ENCODE data around the gene UMAD1.

UMAD1 gene

DNA sequence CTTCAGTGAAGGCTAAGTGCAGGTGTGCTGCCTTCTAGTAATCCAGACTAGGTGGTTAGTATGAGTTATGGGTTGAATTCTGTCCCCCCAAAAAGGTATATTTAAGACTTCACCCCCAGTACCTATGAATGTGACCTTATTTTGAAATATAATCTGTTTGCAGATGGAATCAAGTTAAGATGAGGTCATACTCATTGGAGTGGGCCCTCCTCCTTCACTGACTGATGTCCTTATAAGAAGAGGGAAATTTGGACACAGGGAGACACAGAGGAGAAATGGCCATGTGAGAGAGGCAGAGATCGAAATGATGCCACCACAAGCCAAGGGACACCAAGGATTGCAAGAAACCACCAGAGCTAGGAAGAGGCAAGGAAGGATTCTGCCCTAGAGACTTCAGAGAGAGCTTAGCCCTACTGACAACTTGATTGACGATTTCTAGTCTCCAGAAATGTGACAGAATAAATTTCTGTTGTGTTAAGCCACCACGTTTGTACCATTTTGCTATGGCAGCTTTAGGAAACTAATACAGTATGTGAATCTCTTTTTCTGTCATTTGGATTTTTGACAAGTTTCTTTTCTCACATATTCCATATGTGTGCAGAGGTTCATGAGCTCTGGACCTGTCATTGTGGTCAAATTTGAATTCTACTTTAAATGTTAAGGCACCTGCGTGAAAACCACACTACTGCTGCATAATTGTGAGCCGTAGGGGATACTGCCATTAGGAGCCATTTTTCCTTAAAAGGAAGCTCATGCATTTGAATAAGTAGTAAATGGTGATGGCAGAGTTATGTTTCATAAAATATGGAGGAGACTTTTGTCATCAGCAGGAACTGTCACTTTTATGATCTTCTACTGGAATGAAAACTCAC is 80.4 kb downstream of the UMAD1 start:
- no peak for DNase-seq (ENCODE audit: low read depth)

DNA sequence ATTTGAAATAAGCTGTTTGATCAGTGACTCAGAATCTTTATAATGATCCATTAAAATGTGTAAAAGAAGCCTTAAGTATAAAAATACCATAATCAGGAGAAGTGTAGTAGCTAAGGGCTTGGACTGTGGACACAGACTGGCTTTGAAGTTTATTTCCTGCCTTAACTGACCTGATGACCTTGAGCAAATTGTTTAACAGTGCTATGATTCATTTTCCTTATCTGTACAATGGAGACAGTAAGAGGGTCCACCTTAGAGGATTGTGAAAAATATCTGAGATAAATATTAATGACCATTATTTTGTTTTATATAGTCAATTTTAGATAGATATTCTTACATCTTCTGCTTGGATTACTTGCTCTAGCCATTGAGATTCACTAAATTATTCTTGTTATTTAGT is 91.2 kb downstream of the UMAD1 start:
- DNase-seq (ENCODE audit: low read depth): no peak

DNA sequence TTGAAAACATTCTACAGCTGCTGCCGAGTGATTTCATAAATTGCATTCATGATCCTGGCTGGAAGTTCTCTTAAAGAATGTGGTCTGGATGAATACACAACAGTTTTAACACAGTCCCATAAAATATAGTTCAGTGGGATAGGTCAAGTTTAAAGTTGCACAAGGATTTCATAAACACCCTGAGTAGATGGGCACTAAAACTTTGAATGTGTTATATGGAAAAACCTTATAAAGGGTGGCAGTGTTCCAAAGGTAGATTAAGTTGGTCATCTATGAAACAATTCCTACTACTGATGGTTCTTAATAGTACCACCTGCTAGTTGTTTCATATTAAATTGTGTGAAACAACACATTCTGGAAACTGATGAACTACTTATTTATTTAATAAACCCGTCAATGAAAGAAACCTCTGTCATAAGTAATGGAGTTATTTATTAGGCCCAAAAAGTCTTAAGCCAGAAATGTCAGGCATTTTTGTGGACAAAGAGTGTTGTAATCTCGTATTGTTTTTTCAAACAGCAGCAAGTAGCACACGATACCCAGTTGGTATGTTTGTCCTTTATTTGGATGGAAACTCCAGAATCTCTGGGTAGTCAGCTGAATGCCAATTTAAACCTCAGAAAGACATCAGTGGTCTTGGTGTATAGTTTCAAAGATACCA is 92.2 kb downstream of the UMAD1 start:
- no peak for DNase-seq (ENCODE audit: low read depth)

DNA sequence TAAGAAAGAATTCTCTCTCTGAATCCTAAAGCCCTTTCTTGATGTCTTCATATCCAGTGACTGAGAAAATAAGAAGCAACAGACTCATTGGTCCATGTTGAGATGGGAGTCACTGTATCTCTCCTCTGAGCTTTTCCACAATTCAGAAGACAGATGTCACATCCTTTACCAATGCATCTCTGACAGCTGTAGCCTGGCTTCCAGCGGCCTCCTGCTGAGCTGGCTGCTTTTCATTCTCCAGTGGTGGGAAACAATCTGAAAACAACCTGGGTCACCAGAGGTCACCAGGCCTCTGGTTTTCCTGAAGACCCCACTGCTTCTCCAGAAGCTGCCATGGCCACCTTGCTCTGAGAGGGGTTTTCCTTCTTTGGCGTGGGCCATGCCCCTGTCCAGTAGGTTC is 96.1 kb downstream of the UMAD1 start:
- no peak for DNase-seq (ENCODE audit: low read depth)

DNA sequence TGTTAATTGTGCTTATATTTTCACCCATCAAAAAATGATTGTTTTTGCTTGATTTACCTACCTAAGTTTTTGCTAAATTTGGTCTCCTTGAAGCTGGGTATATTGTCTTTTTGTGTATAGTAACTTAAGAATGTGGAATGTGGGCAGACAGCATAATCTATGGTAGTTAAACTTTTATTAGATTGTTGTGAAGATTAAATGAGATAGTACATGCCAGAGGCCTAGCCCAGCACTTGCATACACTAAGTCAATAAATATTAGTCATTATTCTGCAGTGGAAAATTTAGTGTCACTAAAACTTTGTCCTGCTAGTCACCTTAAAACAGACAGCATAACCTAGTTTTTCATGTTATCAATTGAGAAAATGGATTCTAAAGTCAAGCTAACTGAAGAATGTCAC is 97.1 kb downstream of the UMAD1 start:
- no peak for DNase-seq (ENCODE audit: low read depth)

DNA sequence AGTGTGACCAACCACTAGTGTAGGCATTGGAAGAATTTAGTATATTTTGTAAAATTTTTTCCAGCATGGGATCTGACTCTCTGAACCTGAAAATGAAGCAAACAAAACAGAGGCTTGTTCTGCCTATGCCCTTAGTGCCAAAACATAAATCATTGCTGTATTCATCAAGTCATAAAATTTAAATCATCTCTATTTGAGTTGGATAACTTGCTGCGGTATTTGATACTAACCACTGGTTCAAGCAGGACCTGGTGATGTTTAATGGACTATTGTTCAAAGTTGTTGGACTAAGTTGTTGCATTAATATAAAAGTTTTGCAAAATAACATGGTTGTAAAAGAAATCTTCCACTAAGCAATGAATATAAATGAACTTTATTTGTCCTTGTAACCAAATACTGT is 97.6 kb downstream of the UMAD1 start:
- DNase-seq (ENCODE audit: low read depth): no peak

DNA sequence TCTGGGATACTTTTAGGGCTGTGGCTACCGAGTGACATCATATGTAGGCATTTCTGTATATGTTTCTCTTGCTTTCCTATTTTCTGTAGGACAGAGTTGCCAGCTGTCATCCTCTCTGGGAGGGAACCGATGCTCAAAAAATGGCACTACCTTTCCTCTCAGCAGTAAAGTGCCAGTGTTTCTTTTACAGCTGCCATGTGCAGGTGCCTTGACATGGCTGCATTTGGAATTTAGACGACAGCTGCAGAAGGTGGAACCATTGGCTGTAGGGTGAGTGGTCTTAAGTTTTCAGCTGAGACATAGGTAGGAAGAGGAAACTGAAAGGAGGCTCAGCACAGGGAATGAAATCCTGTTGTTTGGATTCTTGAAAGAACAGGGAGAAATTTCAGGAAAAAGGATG is 98.1 kb downstream of the UMAD1 start:
- DNase-seq (ENCODE audit: low read depth): no peak

DNA sequence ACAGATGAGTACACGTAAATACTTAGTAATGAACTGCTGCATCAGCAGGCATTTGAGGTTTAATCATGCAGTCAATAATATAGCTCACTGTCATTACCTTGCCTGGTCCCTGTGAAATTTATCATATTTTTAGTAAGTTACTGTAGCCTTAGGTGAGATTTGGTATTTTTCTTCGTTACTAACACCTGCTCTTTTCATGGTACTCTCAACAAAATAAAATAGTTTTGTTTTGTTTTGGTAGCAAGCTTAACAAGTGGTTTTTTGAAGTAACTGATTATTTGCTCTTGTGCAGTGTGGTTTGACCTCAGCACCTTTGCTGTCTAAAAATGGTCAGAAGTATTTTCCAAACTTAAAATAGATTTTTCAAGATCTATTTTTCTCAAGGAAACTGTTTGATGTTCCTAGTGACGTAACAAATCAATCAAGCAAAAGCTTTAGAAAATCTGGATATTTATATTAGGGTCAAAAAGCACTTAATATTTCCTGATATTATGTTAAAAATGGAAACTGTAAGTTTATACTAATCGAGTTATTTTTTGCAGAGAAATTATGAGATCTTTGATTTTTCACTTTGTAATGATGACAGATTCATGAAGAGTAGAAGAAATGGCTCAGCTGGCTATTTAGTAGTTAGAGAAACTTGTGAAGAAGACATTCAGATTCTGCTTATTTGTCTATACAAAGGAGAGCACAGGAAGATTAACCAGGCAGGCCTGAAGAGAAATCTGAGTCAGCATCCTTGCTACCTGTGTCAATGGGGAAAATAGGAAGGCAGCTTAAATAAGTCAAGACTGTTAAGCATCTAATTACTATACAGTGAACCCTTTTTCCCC is 98.9 kb downstream of the UMAD1 start:
- DNase-seq (ENCODE audit: low read depth): no peak

DNA sequence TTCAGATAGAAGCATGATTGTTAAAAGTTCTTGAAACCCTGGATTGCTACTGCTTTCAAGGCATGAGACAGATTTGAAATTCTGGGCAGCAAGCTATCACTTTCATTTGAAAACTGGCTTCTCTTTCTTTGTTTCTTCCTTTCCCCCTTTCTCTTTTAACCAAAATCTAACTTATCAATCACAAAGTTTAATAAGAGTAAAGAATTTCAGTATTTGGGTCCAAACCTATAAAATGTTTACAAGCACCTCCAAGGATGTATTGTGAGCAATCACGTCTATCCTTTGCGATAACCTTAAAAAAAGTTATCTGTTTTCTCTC is 99.4 kb downstream of the UMAD1 start:
- no peak for DNase-seq (ENCODE audit: low read depth)

DNA sequence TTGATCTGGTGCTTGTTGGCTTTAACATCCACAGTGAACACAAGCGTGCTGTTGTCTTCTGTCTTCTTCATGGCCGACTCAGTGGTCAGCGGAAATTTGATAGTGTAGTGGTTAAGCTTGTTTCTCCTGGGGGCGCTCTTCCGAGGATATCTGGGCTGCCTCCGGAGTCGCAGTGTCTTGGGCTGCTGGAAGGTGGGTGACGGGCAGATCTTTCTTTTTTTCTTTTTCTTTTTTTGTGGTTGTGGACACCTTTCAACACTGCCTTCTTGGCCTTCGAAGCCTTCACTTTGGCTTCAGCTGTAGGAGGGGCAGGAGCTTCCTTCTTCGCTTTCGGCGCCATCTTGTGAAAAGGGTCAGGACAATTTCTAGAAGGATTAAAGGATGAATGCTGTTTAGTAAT is 101.7 kb downstream of the UMAD1 start:
- DNase-seq (ENCODE audit: low read depth): no peak

DNA sequence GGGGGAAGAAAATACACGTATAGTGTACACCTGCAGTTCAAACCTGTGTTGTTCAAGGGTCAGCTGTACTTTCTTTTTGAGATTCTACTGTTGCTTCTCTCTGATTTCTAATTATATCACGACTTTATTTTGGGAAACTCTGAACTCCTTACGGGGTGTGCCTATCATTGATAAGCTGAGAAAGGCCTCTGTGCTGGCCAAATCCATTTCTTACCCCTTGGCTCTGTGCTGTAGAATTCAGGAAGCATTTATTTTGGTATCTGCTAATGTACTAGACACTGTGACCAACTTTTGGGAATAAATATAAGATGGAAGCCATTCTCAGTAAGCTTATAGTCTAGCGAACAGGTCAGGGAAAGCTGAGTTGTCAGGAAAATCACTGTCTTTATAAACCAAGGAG is 104.7 kb downstream of the UMAD1 start:
- DNase-seq (ENCODE audit: low read depth): no peak

DNA sequence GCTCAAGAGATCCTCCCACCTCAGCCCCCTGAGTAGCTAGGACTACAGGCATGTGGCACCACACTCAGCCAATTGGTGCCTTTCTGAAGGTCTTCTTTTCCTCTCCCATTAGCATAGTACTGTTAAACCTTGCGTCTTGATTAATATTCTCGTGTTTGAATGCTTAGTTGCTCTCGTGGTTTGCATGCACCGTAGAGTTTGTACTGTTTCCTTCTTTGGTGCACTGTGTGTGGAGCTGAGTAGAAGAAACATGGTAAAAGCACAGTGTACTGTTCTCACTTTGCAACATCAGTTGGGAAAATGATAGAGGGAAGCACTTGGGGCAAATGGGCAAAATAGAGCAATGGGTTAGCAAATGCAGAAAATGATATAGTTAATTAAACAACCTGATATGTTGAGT is 105.4 kb downstream of the UMAD1 start:
- no peak for DNase-seq (ENCODE audit: low read depth)

DNA sequence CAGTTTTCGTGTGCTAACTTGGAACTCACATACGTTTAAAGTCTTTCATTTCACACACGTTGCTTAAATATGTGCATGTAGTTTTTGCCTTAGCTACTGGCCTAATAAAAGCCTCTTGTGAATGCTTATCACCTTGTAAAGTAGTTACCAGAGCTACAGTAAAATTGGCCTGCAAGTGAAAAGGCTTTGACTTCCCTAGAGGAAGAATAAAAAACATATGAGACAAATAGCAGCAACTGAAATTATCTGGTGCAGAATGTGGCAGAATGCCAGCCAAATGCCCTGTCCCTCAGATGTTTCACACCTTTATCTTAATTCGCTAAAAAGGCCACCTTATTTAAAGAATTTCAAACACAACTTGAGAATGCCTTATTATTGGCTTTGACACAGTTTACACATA is 105.9 kb downstream of the UMAD1 start:
- no peak for DNase-seq (ENCODE audit: low read depth)

DNA sequence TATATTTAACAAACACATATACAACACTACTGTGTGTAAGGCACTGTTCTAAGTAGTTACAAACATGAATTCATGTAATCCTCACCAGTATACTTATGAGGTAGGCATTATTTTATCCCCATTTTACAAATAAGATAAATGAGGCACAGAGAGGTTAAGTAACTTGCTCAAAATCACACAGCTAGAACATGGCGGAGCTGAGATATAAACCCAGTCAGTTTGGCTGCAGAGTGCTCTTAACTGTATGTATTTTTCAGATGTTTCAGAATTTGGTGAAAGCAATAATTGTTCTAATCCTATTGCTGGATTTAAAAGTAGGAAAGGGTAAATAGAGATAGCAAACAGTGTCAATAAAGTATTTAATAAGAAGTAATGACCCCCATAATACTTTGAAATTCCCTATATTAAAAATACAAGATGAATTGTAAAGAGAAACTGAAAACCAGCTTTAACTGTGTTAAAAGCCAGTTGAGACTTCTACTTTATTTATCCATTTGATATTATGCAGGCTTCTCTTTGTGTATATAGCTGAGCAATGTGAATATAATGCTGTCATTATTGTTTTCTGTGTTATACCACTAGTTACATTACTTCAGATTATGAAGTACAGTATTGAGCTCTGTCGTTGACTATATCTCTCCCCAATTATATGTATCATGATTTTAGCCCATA is 110.2 kb downstream of the UMAD1 start:
- no peak for DNase-seq (ENCODE audit: low read depth)

DNA sequence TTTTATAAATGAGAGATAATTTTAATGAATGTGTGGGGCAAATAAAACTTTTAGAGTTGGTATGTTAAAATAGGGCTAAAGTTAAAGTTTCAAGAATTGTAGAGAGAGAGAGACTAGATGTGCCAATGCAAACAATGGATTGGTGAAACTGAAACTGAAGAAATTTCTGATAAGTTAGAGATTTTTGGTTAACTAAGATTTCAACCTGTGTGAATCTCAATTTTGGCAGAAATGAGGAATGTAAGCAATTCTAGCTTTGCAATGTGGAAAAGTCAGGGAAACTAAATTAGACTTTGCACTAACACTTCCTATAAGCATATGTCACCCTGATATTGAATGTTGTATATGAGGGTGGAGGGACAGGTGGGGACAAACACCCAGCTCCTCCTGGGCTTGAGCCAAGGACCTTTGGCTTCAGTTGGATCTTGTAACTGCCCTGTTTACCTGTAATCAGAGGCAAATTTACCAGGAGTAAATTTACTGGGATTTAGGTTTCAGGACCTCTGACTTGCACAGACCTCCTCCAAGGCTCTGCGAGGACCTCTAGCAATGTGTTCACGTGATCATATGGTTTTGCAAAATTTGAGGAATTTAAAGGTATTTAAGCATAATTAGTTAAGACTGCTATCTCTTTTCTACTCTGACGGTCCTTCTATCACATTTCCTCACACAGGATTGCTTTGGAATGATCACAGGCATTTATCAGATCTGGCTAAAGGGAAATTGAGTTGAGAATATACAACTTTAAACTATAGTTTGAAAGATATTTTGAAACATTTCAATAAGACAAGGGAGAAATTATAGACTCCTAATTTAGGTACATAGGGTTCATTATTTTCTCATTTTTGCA is 110.9 kb downstream of the UMAD1 start:
- DNase-seq (ENCODE audit: low read depth): no peak

DNA sequence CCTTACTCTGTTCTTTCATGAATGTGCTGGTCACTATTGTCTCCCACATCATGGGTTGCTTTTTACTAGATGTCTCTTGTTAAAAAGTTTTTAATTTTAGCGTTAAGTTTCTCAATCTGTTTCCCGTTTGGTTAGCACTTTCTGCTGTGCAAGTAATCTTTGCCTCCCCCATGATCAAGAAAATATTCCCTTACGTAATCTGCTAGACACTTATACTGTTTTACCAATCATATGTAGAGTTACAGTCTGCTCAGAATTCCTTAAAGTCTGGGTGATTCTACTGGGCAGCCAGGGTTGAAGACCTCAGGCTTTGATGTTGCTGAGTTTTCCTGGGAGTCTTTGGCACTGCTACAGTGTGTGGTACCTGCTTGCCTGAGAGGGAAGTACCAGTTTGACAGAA is 116.0 kb downstream of the UMAD1 start:
- no peak for DNase-seq (ENCODE audit: low read depth)

DNA sequence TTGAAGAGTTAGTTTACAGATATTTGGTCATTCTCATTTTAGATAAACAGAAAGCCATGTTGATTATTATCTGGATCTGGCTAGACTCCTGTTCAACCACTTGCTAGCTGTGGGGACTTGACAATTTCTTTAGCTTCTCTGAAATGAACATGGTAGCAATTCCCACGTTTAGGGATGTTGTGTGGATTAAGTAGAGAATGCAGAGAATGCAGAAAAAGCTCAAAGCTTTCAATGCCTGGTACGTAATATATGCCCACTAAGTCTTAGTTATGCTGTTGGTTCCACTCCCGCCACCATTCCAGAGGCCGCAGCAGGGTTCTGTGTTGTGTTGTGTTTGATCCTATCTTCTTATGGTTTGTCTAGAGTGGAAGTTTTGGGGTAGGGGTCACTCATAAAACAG is 117.0 kb downstream of the UMAD1 start:
- DNase-seq (ENCODE audit: low read depth): no peak

DNA sequence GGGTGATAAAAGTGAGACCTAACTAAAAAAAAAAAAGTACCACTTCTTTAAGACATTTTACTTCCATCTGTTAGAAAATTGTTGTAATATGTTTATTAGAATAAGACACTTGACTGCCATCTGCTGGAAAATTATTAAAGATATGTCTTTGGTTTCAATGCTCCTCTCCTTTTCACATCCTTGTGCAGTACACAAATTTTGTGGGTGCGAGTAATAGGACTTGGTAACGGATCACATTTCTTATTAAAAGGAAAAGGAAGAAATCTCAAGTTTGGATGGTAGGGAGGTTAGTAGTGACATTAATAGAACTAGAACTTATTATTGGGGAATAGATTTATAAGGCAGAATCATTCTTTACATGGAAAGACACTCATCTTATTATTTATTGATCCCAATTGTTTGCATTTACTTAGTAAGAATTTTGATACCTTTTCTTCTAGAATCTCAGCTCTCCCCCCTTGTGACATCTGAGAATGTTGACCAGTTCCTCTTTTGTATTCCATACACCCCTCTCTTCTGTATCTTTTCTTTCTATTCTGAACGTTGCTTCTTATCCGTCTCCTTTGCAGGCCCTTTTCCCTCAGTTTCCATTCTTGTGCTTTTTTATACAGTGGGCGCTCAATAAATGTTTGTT is 120.9 kb downstream of the UMAD1 start:
- no peak for DNase-seq (ENCODE audit: low read depth)

DNA sequence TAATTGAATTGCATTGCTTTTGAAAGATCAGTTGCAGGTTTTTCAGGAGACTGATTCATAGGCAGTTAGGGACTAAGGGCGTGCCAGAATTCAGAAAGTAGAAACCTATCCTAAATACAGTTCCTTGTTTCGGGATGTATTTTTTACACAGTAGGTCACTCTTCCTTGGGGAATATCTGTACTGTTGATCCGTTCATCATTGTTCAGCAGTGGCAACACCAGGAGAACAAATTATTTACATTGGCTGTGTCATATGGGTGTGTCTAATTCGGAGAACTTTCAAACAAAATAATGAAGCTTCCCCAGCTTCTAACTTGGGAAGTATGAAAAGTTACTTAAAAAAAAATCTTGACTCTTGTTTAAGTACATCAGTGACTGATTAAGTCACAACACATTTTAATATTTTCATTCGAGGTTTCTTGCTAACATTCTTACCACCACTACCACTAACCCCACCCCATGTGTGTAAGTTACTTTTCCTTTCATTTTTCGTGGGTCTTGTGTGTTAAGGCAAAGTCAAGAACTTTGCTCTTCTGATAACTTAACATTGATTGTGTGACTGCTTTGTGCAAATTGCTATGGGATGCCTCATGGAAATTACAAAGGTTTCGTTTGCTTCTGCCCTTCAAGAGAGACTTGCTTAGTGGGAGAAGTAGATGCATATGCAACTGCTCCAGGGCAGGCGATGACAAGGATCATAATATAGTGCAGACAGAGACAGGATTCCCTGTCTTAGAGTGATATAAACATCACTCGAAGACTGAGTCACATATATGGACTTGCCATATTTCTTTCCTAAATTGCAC is 121.6 kb downstream of the UMAD1 start:
- DNase-seq (ENCODE audit: low read depth): no peak
